GM21423 (cell line): Measurements from ENCODE around the gene ALCAM.
A peak's percentile ranks its signal among the peaks of the same experiment; 100 is the strongest.
"Not testable (repeated sequence)": the region's sequence is repeated elsewhere in the genome, so short reads cannot be mapped to it uniquely, and the experiment has no call there.

Experiments used
- ATAC-seq: cut with Tn5 transposase; IDR thresholded peaks from one replicate; pipeline ENCODE4 v1.9.1; 2021; ENCODE audit warnings: mild to moderate bottlenecking, moderate library complexity; ENCODE audit not compliant: unreplicated experiment

The ALCAM gene

GRCh38 chr3:105385819-105386508 is 19.3 kb downstream of the ALCAM start:
- peak; percentile 58 for ATAC-seq

- ATAC-seq, result no peak
Measured at GRCh38 chr3:105387122-105387751, 20.5 kb downstream of the ALCAM start.

- no peak for ATAC-seq
Measured at GRCh38 chr3:105388176-105388575, 21.5 kb downstream of the ALCAM start.

GRCh38 chr3:105389759-105390158 is 23.1 kb downstream of the ALCAM start:
- not testable (repeated sequence) for ATAC-seq

GRCh38 chr3:105392598-105392997 is 25.9 kb downstream of the ALCAM start:
- ATAC-seq, result not testable (repeated sequence)

- no peak for ATAC-seq
Measured at GRCh38 chr3:105394177-105394576, 27.5 kb downstream of the ALCAM start.

GRCh38 chr3:105397974-105398373 is 31.3 kb downstream of the ALCAM start:
- ATAC-seq, result no peak

- no peak for ATAC-seq
Measured at GRCh38 chr3:105398437-105398836, 31.7 kb downstream of the ALCAM start.

- ATAC-seq, result no peak
Measured at GRCh38 chr3:105399062-105399461, 32.4 kb downstream of the ALCAM start.

GRCh38 chr3:105399611-105400010 is 32.9 kb downstream of the ALCAM start:
- ATAC-seq, result no peak

- no peak for ATAC-seq
Measured at GRCh38 chr3:105401254-105401653, 34.5 kb downstream of the ALCAM start.

- no peak for ATAC-seq
Measured at GRCh38 chr3:105401691-105402149, 35.0 kb downstream of the ALCAM start.

- no peak for ATAC-seq
Measured at GRCh38 chr3:105402287-105402801, 35.6 kb downstream of the ALCAM start.

- ATAC-seq, result not testable (repeated sequence)
Measured at GRCh38 chr3:105403034-105403433, 36.3 kb downstream of the ALCAM start.

- no peak for ATAC-seq
Measured at GRCh38 chr3:105406268-105406667, 39.6 kb downstream of the ALCAM start.

GRCh38 chr3:105409364-105409763 is 42.7 kb downstream of the ALCAM start:
- ATAC-seq, result no peak

GRCh38 chr3:105413343-105413887 is 46.7 kb downstream of the ALCAM start:
- no peak for ATAC-seq

GRCh38 chr3:105414841-105415240 is 48.1 kb downstream of the ALCAM start:
- no peak for ATAC-seq

GRCh38 chr3:105415951-105416350 is 49.2 kb downstream of the ALCAM start:
- no peak for ATAC-seq

- no peak for ATAC-seq
Measured at GRCh38 chr3:105417525-105418289, 51.0 kb downstream of the ALCAM start.

- no peak for ATAC-seq
Measured at GRCh38 chr3:105422645-105423044, 55.9 kb downstream of the ALCAM start.
